H1 (cell line): ENCODE measurements around the gene PTH1R. TPM values are rescaled to one million over a fixed set of nuclear protein-coding genes. Genes with fewer than 3 reads are reported as not detected.

Source experiments
- CTCF ChIP-seq, 3 experiments: IDR thresholded peaks; 1 replicate in 2 of 3; 2 replicates in 1 of 3; pipeline versions ENCODE4 v1.5.1 to v1.6.1; 2011; ENCODE audit warnings: low read length in 3 of 3, mild to moderate bottlenecking in 3 of 3, inconsistent platforms in 2 of 3, low read depth in 1 of 3, moderate library complexity in 1 of 3; ENCODE audit not compliant: insufficient read depth in 1 of 3; ENCODE audit errors: control extremely low read depth in 1 of 3
- GTF2F1 ChIP-seq: IDR thresholded peaks from 2 replicates; pipeline ENCODE4 v1.6.1; 2012; ENCODE audit warnings: low read depth, low read length, improper control_type of control experiment, borderline replicate concordance
- KDM4A ChIP-seq: IDR thresholded peaks from one replicate; pipeline ENCODE4 v1.7.1; 2012; ENCODE audit warnings: low read depth, mild to moderate bottlenecking, moderate library complexity, low read length, inconsistent platforms; ENCODE audit not compliant: severe bottlenecking
- polyA plus RNA-seq, 7 experiments: library from polyadenylated mRNA; depleted of rRNA in 3 of 7; stranded (reverse) in 5 of 7; unstranded in 2 of 7; fragments of >200 nt in 5 of 7; fragments of 200-250 nt in 2 of 7; gene quantifications; 1 replicate in 5 of 7; 2 replicates in 1 of 7; 4 replicates in 1 of 7; pipeline versions ENCODE4 v1.2.1 to v1.2.3, GENCODE V29; 2011 to 2013; ENCODE audit warnings: missing spikeins in 2 of 7, mixed read lengths in 2 of 7
- total RNA-seq: library from RNA; stranded (reverse); fragmentation: NEBNext Ultra II Directional; extraction: Animal tissue kit (Norgen Biotek cat#: 25700); gene quantifications from 2 replicates; pipeline ENCODE4 v1.2.1, GENCODE V29; 2021

Gene PTH1R
- total and polyA plus RNA-seq, 2 of the 8 experiments (the other 6 are each of a cell fraction or from before 2014, with no cell fraction given): 0.57 to 1.5 TPM

DNA sequence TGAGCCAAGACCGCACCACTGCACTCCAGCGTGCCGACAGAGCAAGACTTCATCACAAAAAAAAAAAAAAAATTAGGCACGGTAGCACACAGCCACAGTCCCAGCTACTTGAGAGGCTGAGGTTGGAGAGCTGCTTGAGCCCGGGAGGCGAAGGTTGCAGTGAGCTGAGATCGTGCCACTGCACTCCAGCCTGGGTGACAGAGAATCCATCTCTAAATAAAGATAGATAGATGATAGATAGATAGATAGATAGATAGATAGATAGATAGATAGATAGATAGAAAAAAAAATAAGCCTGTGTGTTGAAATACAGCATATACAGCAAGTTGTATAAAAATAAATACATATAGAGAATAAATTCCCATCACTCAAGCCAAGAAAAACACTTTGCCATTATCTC lies 37.3 kb downstream of the PTH1R start (continued):
- TF ChIP-seq KDM4A (no peak), GTF2F1 (no peak), CTCF (IDR thresholded peaks at IDR 0.05; ENCODE audit: control extremely low read depth in 1 of 3, insufficient read depth in 1 of 3, low read depth in 1 of 3, low read length in 3 of 3) (no peak)
